Measurements from ENCODE around the gene COA7. TPM values are rescaled to one million over a fixed set of nuclear protein-coding genes. Genes with fewer than 3 reads are reported as not detected.

The COA7 gene
- total and polyA plus RNA-seq, 2 of the 8 experiments (the other 6 are each of a cell fraction or from before 2014, with no cell fraction given): 23.2 to 61.8 TPM

DNA sequence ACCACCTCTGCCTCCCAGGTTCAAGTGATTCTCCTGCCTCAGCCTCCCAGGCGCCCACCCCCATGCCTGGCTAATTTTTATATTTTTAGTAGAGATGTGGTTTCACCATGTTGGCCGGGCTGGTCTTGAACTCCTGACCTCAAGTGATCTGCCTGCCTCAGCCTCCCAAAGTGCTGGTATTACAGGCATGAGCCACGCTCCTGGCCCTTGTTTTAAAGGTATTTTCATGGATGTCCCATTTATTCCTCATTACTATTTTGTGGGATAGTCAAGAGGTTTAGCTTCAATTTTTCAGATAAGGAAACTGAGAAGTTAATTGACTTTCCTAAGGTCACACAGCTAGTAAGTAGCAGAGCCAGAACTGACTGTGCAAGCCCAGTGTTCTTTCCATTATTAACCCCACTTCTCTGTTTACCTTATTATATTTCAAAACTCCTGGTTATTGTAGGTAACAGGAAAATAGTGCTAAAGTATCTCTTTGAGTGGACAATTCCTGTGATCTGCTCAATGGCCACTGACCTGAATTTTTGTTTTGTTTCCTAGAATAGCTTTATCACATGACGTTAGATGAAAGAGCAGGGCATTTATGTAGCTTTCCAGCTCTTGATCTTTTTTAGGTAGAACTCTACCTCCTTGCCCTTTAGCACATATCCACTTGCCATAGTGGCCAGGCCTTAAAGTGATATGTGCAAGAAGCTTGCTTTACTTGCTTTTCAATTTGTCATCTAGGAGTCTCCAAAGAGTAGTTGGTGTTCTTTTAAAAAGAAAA lies 41.7 kb upstream of the COA7 start (continued):
- no peak for TF ChIP-seq CTCF (IDR thresholded peaks at IDR 0.05; ENCODE audit: control extremely low read depth in 1 of 3, insufficient read depth in 1 of 3, low read depth in 1 of 3, low read length in 3 of 3)
- TF ChIP-seq POU5F1 (IDR thresholded peaks at IDR 0.05; ENCODE audit: low read depth, low read length): no peak
- no peak for TF ChIP-seq SP2 (IDR thresholded peaks at IDR 0.05; ENCODE audit: low read length)
- no peak for TF ChIP-seq JUND (IDR thresholded peaks at IDR 0.05; ENCODE audit: low read length)
